MCF 10A (cell line): Measurements from ENCODE around the gene HTR5A. TPM values are rescaled to one million over a fixed set of nuclear protein-coding genes. Genes with fewer than 3 reads are reported as not detected.
"Not testable (repeated sequence)": the region's sequence is repeated elsewhere in the genome, so short reads cannot be mapped to it uniquely, and the experiment has no call there.

ENCODE experiments used
- BruUV-seq: library from RNA; stranded (reverse); fragments of 400-500 nt; replicated peaks from 2 replicates; lab custom pipeline; 2021; lab: Mats Ljungman, UMichigan
- CTCF ChIA-PET: fragments of 300-600 bp; sonication (Branson Sonifier 250); formaldehyde crosslinking; extraction: SDS; loops from one replicate; lab custom pipeline; 2021; ENCODE audit warnings: antibody characterized with exemption, inconsistent platforms; lab: Yijun Ruan, JAX
- POLR2A ChIA-PET: fragments of 300-600, 350-650 bp; sonication (Branson Sonifier 250); formaldehyde crosslinking; extraction: SDS; loops from one replicate; lab custom pipeline; 2020; ENCODE audit warnings: antibody characterized with exemption, inconsistent platforms; lab: Yijun Ruan, JAX
- DNase-seq: peaks from one replicate; pipeline ENCODE4 v3.0.0-alpha.2; 2018; ENCODE audit not compliant: unreplicated experiment
- H3K27ac Mint-ChIP-seq: one replicate; pipeline ENCODE4 v1.8.0; 2022; ENCODE audit warnings: mild to moderate bottlenecking, low read depth, mixed read lengths; ENCODE audit not compliant: unreplicated experiment
- H3K27me3 Mint-ChIP-seq: one replicate; pipeline ENCODE4 v1.8.0; 2022; ENCODE audit warnings: mixed read lengths; ENCODE audit not compliant: insufficient read depth, unreplicated experiment
- H3K36me3 Mint-ChIP-seq: one replicate; pipeline ENCODE4 v1.8.0; 2022; ENCODE audit warnings: mild to moderate bottlenecking, moderate library complexity, mixed read lengths; ENCODE audit not compliant: insufficient read depth, unreplicated experiment
- H3K4me1 Mint-ChIP-seq: one replicate; pipeline ENCODE4 v1.8.0; 2022; ENCODE audit warnings: mixed read lengths; ENCODE audit not compliant: insufficient read depth, unreplicated experiment
- H3K4me3 Mint-ChIP-seq: one replicate; pipeline ENCODE4 v1.8.0; 2022; ENCODE audit warnings: mild to moderate bottlenecking, moderate library complexity, mixed read lengths; ENCODE audit not compliant: unreplicated experiment
- H3K9me3 Mint-ChIP-seq: one replicate; pipeline ENCODE4 v1.8.0; 2022; ENCODE audit warnings: mixed read lengths; ENCODE audit not compliant: unreplicated experiment
- CTCF ChIP-seq: fragments of 200-600 bp; IDR thresholded peaks from one replicate; pipeline ENCODE4 v1.8.0; 2022; ENCODE audit warnings: antibody characterized with exemption, mild to moderate bottlenecking; ENCODE audit not compliant: unreplicated experiment
- intact Hi-C: fragments of 100-400 bp; cut with micrococcal nuclease; formaldehyde crosslinking; loops from 2 replicates; pipeline ENCODE4 v1.14.1; 2022
- total RNA-seq: library from RNA; stranded (reverse); gene quantifications from 2 replicates; pipeline ENCODE4 v1.2.3, GENCODE V29; 2022

Gene HTR5A
- total RNA-seq, 1 experiment from 2014 or later = not detected

- TF ChIP-seq CTCF = no peak
- CTCF ChIA-PET = interaction anchor here (0.7 kb wide), 2 partner anchors 364 to 429 kb away, joined by 4 read pairs; no protein-coding TSS in a partner anchor
- Mint-ChIP-seq H3K4me3 (no peak overlapping the region), H3K9me3 (peaks cover 6% of the 10 kb centered on the region), H3K27ac (no peak overlapping the region), H3K36me3 (no peaks in the 10 kb centered on the region), H3K27me3 (no peaks in the 10 kb centered on the region), H3K4me1 (no peaks in the 10 kb centered on the region)
- POLR2A ChIA-PET = no interaction called here
- intact Hi-C loops = no loop called here
- BruUV-seq = no TSS peak
- no peak for DNase-seq
These were observed 37.1 kb upstream of the HTR5A start for GRCh38 chr7:155032978-155033377.

- H3K9me3 Mint-ChIP-seq, H3K27ac Mint-ChIP-seq, H3K4me1 Mint-ChIP-seq, POLR2A ChIA-PET, H3K36me3 Mint-ChIP-seq, intact Hi-C loops, DNase-seq, H3K4me3 Mint-ChIP-seq, BruUV-seq, H3K27me3 Mint-ChIP-seq: not testable (repeated sequence)
- CTCF ChIA-PET = interaction anchor here (0.6 kb wide), 2 partner anchors 16 to 736 kb away, joined by 3 to 4 read pairs; no protein-coding TSS in a partner anchor
These were observed 35.6 kb upstream of the HTR5A start for GRCh38 chr7:155034495-155034894.

GRCh38 chr7:155038335-155038734 lies 31.8 kb upstream of the HTR5A start:
- POLR2A ChIA-PET = interaction anchor here (0.8 kb wide), 1 partner anchor 138 kb away, joined by 3 read pairs; no protein-coding TSS in a partner anchor
- Mint-ChIP-seq H3K4me1 (no peaks in the 10 kb centered on the region), H3K27ac (no peak overlapping the region), H3K27me3 (no peaks in the 10 kb centered on the region), H3K36me3 (no peaks in the 10 kb centered on the region), H3K9me3 (peaks cover 7% of the 10 kb centered on the region), H3K4me3 (no peak overlapping the region)
- intact Hi-C loops = no loop called here
- no TSS peak for BruUV-seq
- DNase-seq = no peak
- TF ChIP-seq CTCF = no peak
- CTCF ChIA-PET = interaction anchor here (1.1 to 1.4 kb wide), 2 partner anchors 10 to 307 kb away, joined by 5 to 7 read pairs; no protein-coding TSS in a partner anchor

DNA sequence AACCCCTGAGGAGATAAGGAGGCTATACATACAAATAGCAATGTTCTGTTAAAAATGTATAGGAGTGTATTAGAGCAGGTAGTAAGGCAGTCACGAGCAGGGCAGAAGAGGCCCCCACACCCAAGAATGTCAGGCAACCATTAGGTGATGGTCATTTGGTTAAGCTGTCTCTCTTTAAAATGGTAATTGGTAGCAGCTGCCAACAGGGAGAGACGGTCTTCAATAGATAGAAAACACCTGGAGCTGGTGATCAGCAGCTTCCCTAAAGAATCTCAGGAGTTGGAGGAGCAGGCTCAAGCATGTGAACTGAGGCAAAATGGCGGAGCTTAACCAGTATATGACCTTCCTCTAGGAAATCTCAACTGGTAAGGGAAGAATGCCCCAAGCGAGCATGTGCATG lies 26.4 kb upstream of the HTR5A start:
- no peak for DNase-seq
- no peak for TF ChIP-seq CTCF
- no peaks in the 10 kb centered on the region for H3K27me3 Mint-ChIP-seq
- H3K27ac Mint-ChIP-seq = no peak overlapping the region
- H3K36me3 Mint-ChIP-seq = peaks cover 6% of the 10 kb centered on the region
- ChIA-PET POLR2A (no interaction called here), CTCF (no interaction called here)
- H3K4me1 Mint-ChIP-seq = no peaks in the 10 kb centered on the region
- intact Hi-C loops = no loop called here
- BruUV-seq = no TSS peak
- H3K9me3 Mint-ChIP-seq = no peaks in the 10 kb centered on the region
- no peak overlapping the region for H3K4me3 Mint-ChIP-seq

DNA sequence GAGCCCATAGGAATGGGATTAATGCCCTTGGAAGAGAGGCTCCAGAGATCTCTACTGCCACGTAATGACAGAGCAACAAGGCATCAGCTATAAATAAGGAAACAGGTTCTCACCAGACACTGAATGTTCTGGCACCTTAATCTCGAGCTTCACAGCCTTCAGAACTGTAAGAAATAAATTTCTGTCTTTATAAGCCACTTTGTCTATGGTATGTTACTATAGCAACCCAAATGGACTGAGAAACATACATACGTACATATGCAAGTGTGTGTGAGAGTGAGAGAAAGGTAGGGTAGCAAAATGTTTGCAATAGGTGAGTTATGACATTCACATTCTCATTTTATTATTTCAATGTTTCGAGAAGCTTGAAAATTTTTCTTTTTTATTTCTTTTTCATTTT lies 22.1 kb upstream of the HTR5A start:
- peaks cover 1% of the 10 kb centered on the region for H3K27me3 Mint-ChIP-seq
- no peaks in the 10 kb centered on the region for H3K9me3 Mint-ChIP-seq

More for the DNA sequence above, 22.1 kb upstream of the HTR5A start:
- no peak for TF ChIP-seq CTCF
- BruUV-seq = no TSS peak
- intact Hi-C loops = no loop called here
- peaks cover 6% of the 10 kb centered on the region for H3K36me3 Mint-ChIP-seq
- DNase-seq = no peak
- H3K4me3 Mint-ChIP-seq = no peak overlapping the region
- no peaks in the 10 kb centered on the region for H3K4me1 Mint-ChIP-seq
- ChIA-PET CTCF (no interaction called here), POLR2A (no interaction called here)
- H3K27ac Mint-ChIP-seq = no peak overlapping the region
